Measurements from ENCODE around the gene HOXA3.

Gene HOXA3

DNA sequence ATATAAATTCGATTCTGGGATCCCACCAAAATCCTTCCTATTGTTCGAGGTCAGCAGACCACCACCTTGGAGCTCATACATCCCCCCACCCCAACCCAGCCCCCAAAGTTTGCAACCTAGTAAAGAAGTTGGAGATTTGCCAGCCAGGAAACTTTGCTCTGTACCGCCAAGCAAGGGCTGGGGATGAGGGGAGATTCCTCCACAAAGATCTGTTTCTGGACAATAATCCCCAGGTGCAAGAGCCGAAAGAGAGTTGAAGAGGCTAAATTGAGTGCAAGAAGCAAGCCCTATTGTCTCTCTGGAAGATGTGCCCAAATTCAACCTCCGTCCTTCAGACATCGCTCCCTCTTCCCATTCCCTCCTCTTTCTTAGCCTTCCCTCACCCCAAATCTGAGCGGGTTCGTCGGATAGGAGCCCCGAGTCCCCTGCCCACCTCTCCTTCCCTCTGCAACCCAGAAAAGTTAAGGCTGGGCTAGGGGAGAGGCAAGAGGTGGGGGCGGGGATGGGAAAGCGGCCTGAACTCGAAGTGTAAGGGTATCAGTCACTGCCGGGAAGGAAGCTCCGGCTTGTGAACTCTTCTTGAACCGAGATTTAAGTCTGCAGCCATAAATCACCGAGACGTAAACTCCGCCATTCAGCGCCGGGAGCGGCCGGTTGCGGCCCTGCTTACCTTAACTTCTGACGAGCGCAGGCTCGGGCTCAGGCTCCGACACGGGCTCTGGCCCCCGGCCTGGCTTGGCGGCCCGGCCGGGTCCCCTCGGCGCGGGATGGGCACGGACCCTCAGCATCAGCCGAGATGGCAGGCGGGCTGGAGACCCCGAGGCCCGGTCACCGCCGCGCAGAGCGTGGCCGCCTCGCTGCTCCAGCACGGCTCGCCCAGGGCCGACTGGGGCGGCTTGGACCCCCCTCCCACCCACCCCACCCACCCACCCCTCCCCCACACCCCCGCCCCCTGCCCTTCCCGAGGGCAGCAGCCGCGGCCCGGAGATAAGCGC, 39.1 kb downstream of the HOXA3 start:
- DNase-seq = no peak

DNA sequence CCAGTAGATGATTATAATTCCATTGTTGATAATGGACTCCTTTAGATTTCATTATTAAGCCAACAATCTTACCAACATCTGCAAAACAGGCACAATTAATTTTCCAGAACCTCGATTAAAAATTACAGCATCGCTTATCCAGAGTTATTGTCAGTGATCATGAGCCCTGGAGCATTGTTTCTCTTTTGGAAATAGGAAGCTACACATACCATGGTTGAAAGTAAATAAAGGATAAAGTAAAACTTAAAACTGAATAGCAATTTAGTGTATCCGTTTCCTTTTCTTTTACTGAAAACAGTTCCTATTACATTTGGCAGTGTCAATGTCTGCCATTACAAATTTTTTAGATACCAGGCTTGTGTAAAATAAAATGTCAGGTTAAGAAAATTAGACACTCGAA, 40.0 kb downstream of the HOXA3 start:
- no peak for DNase-seq

GRCh38 chr7:27111751-27112277, 40.6 kb downstream of the HOXA3 start:
- DNase-seq = no peak

DNA sequence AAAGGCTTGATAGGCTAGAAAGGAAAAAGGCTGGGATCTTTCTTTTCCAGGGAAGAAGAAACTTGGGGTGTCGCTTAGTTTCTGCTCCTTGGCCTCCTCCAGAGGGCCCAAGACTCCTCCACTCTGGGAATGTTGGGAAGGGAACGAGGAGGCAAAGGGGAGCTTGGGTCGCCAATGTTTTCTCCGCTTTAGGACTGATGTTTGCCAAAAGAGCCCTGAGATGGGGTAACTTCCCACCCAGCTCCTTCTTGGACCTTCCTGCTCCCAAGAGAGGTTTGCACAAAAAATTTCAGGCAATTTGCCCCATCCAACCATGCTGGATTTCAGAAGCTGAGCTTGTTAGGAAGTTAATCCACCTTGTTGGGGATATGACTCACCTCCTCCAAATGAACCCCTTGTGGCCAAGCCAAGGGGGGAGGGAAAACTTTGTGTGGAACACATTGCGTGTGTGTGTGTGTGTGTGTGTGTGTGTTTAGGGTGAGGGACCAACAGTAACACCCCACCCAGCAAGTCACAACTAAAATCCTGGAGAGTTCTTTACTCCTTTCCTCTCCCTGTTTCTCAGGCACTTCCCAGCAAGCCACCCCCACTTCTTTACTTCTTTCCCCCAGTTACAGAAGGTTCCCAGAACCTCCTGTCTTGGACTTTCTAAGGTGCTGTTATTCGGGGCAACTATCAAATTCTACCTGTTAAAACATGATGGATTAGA, 41.2 kb downstream of the HOXA3 start:
- DNase-seq = no peak

- no peak for DNase-seq
These were observed 42.0 kb downstream of the HOXA3 start for GRCh38 chr7:27110186-27111031.

- no peak for DNase-seq
These were observed 42.8 kb downstream of the HOXA3 start for GRCh38 chr7:27109466-27110185.

GRCh38 chr7:27108390-27109127, 43.8 kb downstream of the HOXA3 start:
- no peak for DNase-seq

- no peak for DNase-seq
These were observed 44.7 kb downstream of the HOXA3 start for GRCh38 chr7:27107391-27108381.

- no peak for DNase-seq
These were observed 45.5 kb downstream of the HOXA3 start for GRCh38 chr7:27106901-27107240.

- DNase-seq = no peak
These were observed 46.0 kb downstream of the HOXA3 start for GRCh38 chr7:27106181-27106900.

DNA sequence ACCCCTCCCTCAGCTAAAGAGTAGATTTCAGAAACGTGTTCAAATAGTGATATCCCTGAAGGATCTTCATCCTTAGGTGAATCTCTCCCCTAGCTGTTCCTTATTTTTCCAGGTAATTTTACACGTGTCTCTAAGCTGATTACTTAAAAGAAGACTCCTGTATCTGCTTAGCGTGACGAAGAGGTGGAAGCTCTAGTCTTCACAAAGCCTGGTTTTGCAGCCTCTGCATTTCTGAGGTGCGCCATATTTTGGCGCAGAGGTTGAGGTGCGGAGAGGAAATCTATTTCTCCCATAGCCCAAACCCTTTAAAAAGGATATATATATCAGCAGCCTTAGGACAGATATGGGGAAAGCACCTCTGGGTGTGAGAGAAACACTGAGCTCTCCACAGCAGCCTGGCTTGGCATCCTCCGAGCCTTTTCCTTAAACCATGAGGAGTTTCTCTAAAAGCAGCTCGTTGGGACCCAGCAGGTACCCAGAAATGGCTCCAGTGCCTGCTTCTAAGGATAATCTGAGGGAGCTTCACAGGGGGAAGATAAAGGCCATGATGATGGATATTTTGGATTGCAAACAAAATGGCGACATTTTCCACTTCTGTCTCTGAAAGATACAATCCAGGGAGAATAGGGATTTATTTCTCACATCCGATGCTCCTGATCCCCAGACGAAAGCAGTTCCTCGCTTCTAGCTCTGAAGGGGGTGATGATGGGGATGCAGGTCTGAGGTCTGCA, 46.9 kb downstream of the HOXA3 start:
- no peak for DNase-seq

DNA sequence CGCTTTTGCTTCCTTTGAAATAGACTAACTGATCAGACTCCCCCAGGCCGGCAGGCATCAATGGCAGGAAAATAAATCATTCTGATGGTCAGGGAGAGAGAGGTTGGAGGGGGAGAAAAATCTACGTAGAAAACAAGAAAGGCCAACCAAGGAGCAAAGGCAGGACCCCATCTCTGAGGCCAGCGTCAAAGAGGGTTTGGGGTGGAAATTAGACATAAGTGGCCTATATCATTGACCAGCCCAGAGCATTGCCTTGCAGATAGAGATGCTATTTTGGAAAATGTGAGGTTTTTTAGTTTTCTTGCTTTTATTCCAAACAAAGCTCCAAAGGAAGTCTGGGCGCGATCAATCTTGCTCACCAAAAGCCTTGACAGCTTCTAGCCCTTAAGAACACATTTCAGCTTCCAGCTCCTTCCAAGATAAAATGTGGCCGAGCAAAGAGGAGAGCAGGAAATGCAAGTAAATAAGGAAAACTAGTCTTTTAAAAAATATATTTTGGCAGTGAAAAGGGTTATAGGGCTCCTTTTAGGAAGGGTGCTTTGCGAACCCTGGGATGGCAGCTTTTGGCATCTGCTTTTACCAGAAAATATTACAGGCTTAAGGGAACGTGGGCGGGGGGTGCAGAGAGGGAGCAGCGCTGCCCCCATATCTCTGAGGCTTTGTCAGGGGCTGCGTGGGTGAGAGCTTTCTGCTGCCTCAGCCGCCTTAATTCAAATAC, 47.9 kb downstream of the HOXA3 start:
- DNase-seq = no peak

GRCh38 chr7:27103489-27104226, 48.7 kb downstream of the HOXA3 start:
- DNase-seq = no peak

DNA sequence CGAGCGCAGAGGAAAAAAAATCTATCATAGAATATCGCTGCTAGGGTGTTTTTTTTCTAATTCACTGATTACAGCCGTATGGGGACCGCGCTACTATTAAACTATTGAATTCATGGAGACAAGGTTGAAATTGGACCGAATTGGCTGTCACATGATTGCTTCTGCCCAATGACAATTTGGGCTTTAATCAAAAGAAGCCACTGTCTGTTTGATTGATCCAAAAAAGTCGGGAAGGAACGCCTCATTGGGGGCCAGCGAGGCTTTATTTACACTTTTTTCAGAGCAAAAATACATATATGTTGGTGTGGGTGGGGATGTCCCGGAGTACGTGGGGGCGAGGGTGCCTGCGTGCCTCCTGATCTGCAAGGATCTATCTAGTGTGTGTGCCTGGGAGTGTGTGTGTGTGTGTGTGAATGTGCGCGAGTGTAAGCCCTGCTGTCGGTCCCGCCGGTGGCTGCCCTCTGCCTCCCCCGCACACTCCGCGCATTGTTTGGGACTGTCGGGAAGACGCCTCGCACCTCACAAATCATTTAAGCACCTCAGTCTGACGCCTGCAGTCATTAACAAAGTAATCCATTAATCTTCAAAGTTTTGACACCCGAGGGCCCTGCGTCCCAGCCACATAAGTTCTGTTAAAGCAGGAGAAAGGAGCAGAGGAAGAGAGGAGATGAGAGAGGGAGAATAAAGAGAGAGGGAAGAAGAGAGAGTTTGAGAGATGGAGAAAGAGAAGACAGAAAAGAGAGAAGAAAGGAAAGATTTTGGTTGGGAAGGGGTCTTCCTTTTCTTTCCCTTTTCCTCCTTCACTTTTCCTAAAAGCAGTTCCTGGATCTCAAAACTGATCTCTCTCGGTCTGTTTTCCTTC, 49.6 kb downstream of the HOXA3 start, which contains the start of gene HOXA2:
HOXA2 (minus strand) TSS at position 103 of the 862 bp plus-strand sequence. CDS start 183 bp downstream, outside the sequence.
- no peak for DNase-seq

- DNase-seq = no peak
These were observed 50.3 kb downstream of the HOXA3 start for GRCh38 chr7:27101957-27102580.
